ENCODE measurements around the gene ZRSR2. TPM values are rescaled to one million over a fixed set of nuclear protein-coding genes. Genes with fewer than 3 reads are reported as not detected.

ZRSR2 gene
- total RNA-seq, 1 donor from 2014 or later = 19.3 TPM

- Mint-ChIP-seq H3K4me1 (ENCODE audit: low read depth) (peaks cover 14% of the 10 kb centered on the region), H3K9me3 (ENCODE audit: low read depth) (no peaks in the 10 kb centered on the region)
- no peak for DNase-seq (ENCODE audit: low spot score, unreplicated experiment)
These were observed 67.8 kb downstream of the ZRSR2 start for GRCh38 chrX:15858051-15858450.

DNA sequence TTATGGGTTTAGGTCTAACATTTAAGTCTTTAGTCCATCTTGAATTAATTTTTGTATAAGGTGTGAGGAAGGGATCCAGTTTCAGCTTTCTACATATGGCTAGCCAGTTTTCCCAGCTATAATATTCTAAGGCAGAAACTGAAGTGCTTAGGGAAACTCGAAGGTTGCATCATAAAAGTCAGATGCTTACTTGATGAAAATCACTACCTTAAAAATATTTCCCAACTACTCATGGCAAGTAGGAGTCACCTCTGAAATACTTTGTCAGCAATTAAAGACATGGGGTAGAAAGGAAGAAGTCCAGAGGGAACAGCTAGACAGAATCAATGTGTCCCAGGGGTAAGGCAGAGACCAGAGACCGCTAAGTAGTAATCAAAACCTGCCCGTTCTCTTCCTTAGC is 70.6 kb downstream of the ZRSR2 start:
- Mint-ChIP-seq H3K36me3 (ENCODE audit: insufficient read depth) (no peaks in the 10 kb centered on the region), H3K27me3 (peaks cover 10% of the 10 kb centered on the region)

More at GRCh38 chrX:15858051-15858450, 67.8 kb downstream of the ZRSR2 start:
- Mint-ChIP-seq H3K36me3 (ENCODE audit: insufficient read depth) (no peaks in the 10 kb centered on the region), H3K4me3 (ENCODE audit: low read depth) (no peak overlapping the region), H3K27ac (no peak overlapping the region), H3K27me3 (peaks cover 10% of the 10 kb centered on the region)
- no peak for TF ChIP-seq CTCF (IDR thresholded peaks at IDR 0.05; ENCODE audit: unreplicated experiment)

GRCh38 chrX:15864023-15864422 is 73.7 kb downstream of the ZRSR2 start:
- H3K4me3 Mint-ChIP-seq (ENCODE audit: low read depth) = no peak overlapping the region
- DNase-seq (ENCODE audit: low spot score, unreplicated experiment) = no peak
- H3K4me1 Mint-ChIP-seq (ENCODE audit: low read depth) = no peaks in the 10 kb centered on the region
- H3K27me3 Mint-ChIP-seq = peaks cover 3% of the 10 kb centered on the region
- no peaks in the 10 kb centered on the region for H3K9me3 Mint-ChIP-seq (ENCODE audit: low read depth)
- H3K27ac Mint-ChIP-seq = no peak overlapping the region
- no peaks in the 10 kb centered on the region for H3K36me3 Mint-ChIP-seq (ENCODE audit: insufficient read depth)
- TF ChIP-seq CTCF (IDR thresholded peaks at IDR 0.05; ENCODE audit: unreplicated experiment) = no peak

More for the DNA sequence above, 70.6 kb downstream of the ZRSR2 start:
- Mint-ChIP-seq H3K9me3 (ENCODE audit: low read depth) (no peaks in the 10 kb centered on the region), H3K27ac (no peak overlapping the region), H3K4me1 (ENCODE audit: low read depth) (peaks cover 4% of the 10 kb centered on the region), H3K4me3 (ENCODE audit: low read depth) (no peak overlapping the region)
- DNase-seq (ENCODE audit: low spot score, unreplicated experiment) = no peak
- no peak for TF ChIP-seq CTCF (IDR thresholded peaks at IDR 0.05; ENCODE audit: unreplicated experiment)

DNA sequence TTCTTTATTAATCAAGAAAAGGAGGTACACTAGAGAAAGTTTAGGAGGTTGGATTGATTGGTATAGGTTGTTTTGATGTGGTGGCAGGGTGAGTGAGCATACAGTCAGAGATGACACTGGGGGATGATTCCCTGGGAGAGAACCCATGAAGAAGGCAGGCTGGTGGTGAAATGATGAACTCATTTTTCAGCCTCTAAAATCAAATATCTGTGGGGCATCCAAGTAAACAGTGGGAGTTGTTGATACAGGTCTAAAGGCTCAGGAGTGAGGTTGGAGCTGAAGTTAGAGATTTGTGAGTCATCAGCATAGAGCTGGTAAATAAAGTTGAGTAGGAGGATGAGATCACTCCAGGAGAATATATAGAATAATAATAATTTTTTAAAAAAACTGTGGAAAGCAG is 74.3 kb downstream of the ZRSR2 start:
- Mint-ChIP-seq H3K9me3 (ENCODE audit: low read depth) (no peaks in the 10 kb centered on the region), H3K4me1 (ENCODE audit: low read depth) (no peaks in the 10 kb centered on the region), H3K36me3 (ENCODE audit: insufficient read depth) (no peaks in the 10 kb centered on the region), H3K27me3 (peaks cover 3% of the 10 kb centered on the region), H3K27ac (no peak overlapping the region), H3K4me3 (ENCODE audit: low read depth) (no peak overlapping the region)
- no peak for DNase-seq (ENCODE audit: low spot score, unreplicated experiment)
- no peak for TF ChIP-seq CTCF (IDR thresholded peaks at IDR 0.05; ENCODE audit: unreplicated experiment)

DNA sequence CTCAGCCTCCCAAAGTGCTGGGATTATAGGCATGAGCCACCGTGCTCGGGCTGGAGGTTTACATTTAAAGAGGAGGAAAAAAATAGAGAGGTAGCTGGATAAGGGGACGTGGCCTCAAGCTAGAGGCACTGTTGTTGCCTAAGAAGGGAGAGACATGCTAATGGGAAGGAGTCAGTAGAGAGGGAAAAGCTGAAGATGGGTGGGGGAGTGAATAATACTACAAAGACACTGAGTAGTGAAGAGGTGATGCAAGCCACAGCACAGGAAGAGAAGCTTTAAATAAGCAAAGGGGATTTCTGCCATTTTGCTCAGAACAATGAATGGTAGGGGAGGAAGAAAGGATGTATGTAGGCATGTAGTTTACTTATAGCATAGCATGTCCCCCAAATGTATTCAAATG is 75.9 kb downstream of the ZRSR2 start:
- Mint-ChIP-seq H3K4me1 (ENCODE audit: low read depth) (peaks cover 4% of the 10 kb centered on the region), H3K27ac (no peak overlapping the region), H3K27me3 (peaks cover 6% of the 10 kb centered on the region), H3K4me3 (ENCODE audit: low read depth) (no peak overlapping the region), H3K36me3 (ENCODE audit: insufficient read depth) (no peaks in the 10 kb centered on the region), H3K9me3 (ENCODE audit: low read depth) (no peaks in the 10 kb centered on the region)
- TF ChIP-seq CTCF (IDR thresholded peaks at IDR 0.05; ENCODE audit: unreplicated experiment) = no peak
- DNase-seq (ENCODE audit: low spot score, unreplicated experiment) = no peak
